Embryonic facial prominence (tissue), 1 donor: Measurements from ENCODE around the gene NIN.
"Not testable (repeated sequence)": the region's sequence is repeated elsewhere in the genome, so short reads cannot be mapped to it uniquely, and the experiment has no call there.

Experiments used
- DNase-seq: peaks from one replicate; pipeline ENCODE4 v3.0.0-alpha.2; 2016; ENCODE audit errors: extremely low spot score

The NIN gene

GRCh38 chr14:50837850-50838470 lies 7.0 kb upstream of the NIN start:
- no peak for DNase-seq

GRCh38 chr14:50837271-50837670 lies 6.3 kb upstream of the NIN start:
- no peak for DNase-seq

GRCh38 chr14:50836515-50836914 lies 5.6 kb upstream of the NIN start:
- no peak for DNase-seq

GRCh38 chr14:50835280-50835679 lies 4.3 kb upstream of the NIN start:
- no peak for DNase-seq

- DNase-seq, result no peak
Observed at GRCh38 chr14:50834802-50835276, 3.9 kb upstream of the NIN start.

GRCh38 chr14:50832935-50833630 lies 2.1 kb upstream of the NIN start:
- no peak for DNase-seq

- no peak for DNase-seq
Observed at GRCh38 chr14:50831726-50832168, 785 bp upstream of the NIN start.

- DNase-seq, result no peak
Observed at GRCh38 chr14:50830044-50830931, 674 bp downstream of the NIN start.

- DNase-seq, result no peak
Observed at GRCh38 chr14:50829489-50830043, 1.4 kb downstream of the NIN start.

GRCh38 chr14:50828721-50829488 lies 2.1 kb downstream of the NIN start:
- no peak for DNase-seq

- DNase-seq, result no peak
Observed at GRCh38 chr14:50826681-50827080, 4.3 kb downstream of the NIN start.

- no peak for DNase-seq
Observed at GRCh38 chr14:50825307-50825706, 5.7 kb downstream of the NIN start.

- no peak for DNase-seq
Observed at GRCh38 chr14:50823762-50824636, 7.0 kb downstream of the NIN start.

GRCh38 chr14:50823051-50823761 lies 7.8 kb downstream of the NIN start:
- DNase-seq, result no peak

GRCh38 chr14:50822501-50823042 lies 8.4 kb downstream of the NIN start:
- no peak for DNase-seq

- DNase-seq, result no peak
Observed at GRCh38 chr14:50821510-50822464, 9.2 kb downstream of the NIN start.

GRCh38 chr14:50820786-50821509 lies 10.0 kb downstream of the NIN start:
- DNase-seq, result no peak

GRCh38 chr14:50819303-50819702 lies 11.7 kb downstream of the NIN start:
- DNase-seq, result not testable (repeated sequence)
